ENCODE results near the gene PERCC1. TPM values are rescaled to one million over a fixed set of nuclear protein-coding genes. Genes with fewer than 3 reads are reported as not detected.
A peak's percentile ranks its signal among the peaks of the same experiment; 100 is the strongest.
"Not testable (repeated sequence)": the region's sequence is repeated elsewhere in the genome, so short reads cannot be mapped to it uniquely, and the experiment has no call there.

The PERCC1 gene
- total and polyA plus RNA-seq, 9 of the 15 experiments (the other 6 are each of a cell fraction or from before 2014, with no cell fraction given) = not detected

- peak; percentile 80 for TF ChIP-seq ATF3 (IDR thresholded peaks at IDR 0.05)
- not testable (repeated sequence) for TF ChIP-seq ATF3 (CRISPR knock-in tag; conservative IDR thresholded peaks at IDR 0.05)
Observed at GRCh38 chr16:1439699-1440074, 8.8 kb downstream of the PERCC1 start (continued).

- Histone ChIP-seq H3K9me1 (ENCODE audit: control insufficient read depth, insufficient read depth, low read length) (no peaks in the 10 kb centered on the region), H3K4me2 (ENCODE audit: insufficient read depth, low read length) (no peak overlapping the region), H2AFZ (ENCODE audit: low read depth, low read length) (peak overlapping the region; percentile 52; the same call in 1 of the 2 replicates), H3K79me2 (ENCODE audit: control insufficient read depth, insufficient read depth, low read length) (no peaks in the 10 kb centered on the region), H3K4me1 (replicated peaks in 1 of 2; ENCODE audit: control insufficient read depth in 2 of 2, insufficient read depth in 2 of 2, low read length in 2 of 2) (peaks cover 0 to 73% of the 10 kb centered on the region in 2 experiments; a peak in 3 of 5 replicates), H3K27ac (ENCODE audit: extremely low read depth, low read depth, low read length) (no peak overlapping the region), H3K4me3 (no peak overlapping the region), H3K36me3 (ENCODE audit: control insufficient read depth, insufficient read depth, low read length) (peaks cover 9% of the 10 kb centered on the region; the same call in 1 of the 3 replicates), H3K9ac (ENCODE audit: insufficient read depth in 1 of 2, low read depth in 2 of 2, low read length in 2 of 2) (peak overlapping the region in 1 of 2 experiments; percentile 80; a peak in 2 of 4 replicates), H3K27me3 (ENCODE audit: control insufficient read depth in 2 of 2, insufficient read depth in 2 of 2, low read length in 2 of 2) (no peaks in the 10 kb centered on the region), H4K20me1 (replicated peaks; ENCODE audit: control insufficient read depth, insufficient read depth, low read length) (no peaks in the 10 kb centered on the region), H3K9me3 (replicated peaks; ENCODE audit: control insufficient read depth, insufficient read depth, low read depth, low read length) (no peaks in the 10 kb centered on the region)
- no peak for FAIRE-seq
- ChIA-PET POLR2A (interaction anchor here (1.0 to 1.2 kb wide), 3 partner anchors 8 to 21 kb away, joined by 3 read pairs; partner anchors contain the start of gene UQCC4), CTCF (ENCODE audit: low intra/inter-chr PET ratio) (no interaction called here)
- no TSS peak for BruUV-seq (replicated peaks)
- no peak for ATAC-seq
- 44% methylated on average over 14 of the region's 22 CpGs for WGBS (ENCODE audit: insufficient coverage, low coverage, missing lambda C conversion rate)
- DNase-seq (ENCODE audit: extremely low read depth in 1 of 4, low spot score in 3 of 4) = peak in 1 of 4 experiments; percentile 49
- in situ Hi-C loops (cut with MboI) = no loop called here
- intact Hi-C loops (cut with micrococcal nuclease) = no loop called here
- TF ChIP-seq CBX1 (IDR thresholded peaks at IDR 0.05; ENCODE audit: low read depth) (no peak), ZNF75A (CRISPR knock-in tag; IDR thresholded peaks at IDR 0.05) (no peak), ZBTB2 (IDR thresholded peaks at IDR 0.05) (no peak), TSHZ1 (CRISPR knock-in tag; IDR thresholded peaks at IDR 0.05) (no peak), E4F1 (CRISPR knock-in tag; IDR thresholded peaks at IDR 0.05; ENCODE audit: borderline replicate concordance) (no peak), WHSC1 (IDR thresholded peaks at IDR 0.05; ENCODE audit: low read length) (no peak), RFX7 (CRISPR knock-in tag; IDR thresholded peaks at IDR 0.05) (no peak), C11orf30 (IDR thresholded peaks at IDR 0.05; ENCODE audit: low read depth) (no peak), CHCHD3 (CRISPR knock-in tag; IDR thresholded peaks at IDR 0.05) (no peak), CHD2 (IDR thresholded peaks at IDR 0.05; ENCODE audit: low read depth, low read length) (no peak), NR2C2 (CRISPR knock-in tag; IDR thresholded peaks at IDR 0.05) (no peak), NR2C2 (tag; IDR thresholded peaks at IDR 0.05) (no peak)
Observed at GRCh38 chr16:1441391-1441829, 10.5 kb downstream of the PERCC1 start.

All from K562 (cell line).